Right lung (tissue), 10 donors: ENCODE data around the gene LAMP5. TPM values are rescaled to one million over a fixed set of nuclear protein-coding genes. Genes with fewer than 3 reads are reported as not detected.

Experiments
- DNase-seq, 2 donors: peaks; one replicate each; pipeline ENCODE4 v3.0.0-alpha.2; 2013
- long read RNA-seq, 8 donors: transcript quantifications; one replicate each; lab custom pipeline, GENCODE V29; 2026
- polyA plus RNA-seq, 5 donors: library from polyadenylated mRNA; unstranded; fragments of 120-200 nt; gene quantifications; one replicate each; pipeline versions ENCODE4 v1.2.1 to v1.2.3, GENCODE V29; 2013; ENCODE audit warnings: inconsistent platforms in 1 of 5, low replicate concordance in 1 of 5; ENCODE audit not compliant: insufficient read length in 5 of 5, insufficient read depth in 1 of 5

Gene LAMP5
- 1 to 10 TPM; 1.0 to 2.8 (median 1.7) TPM for polyA plus RNA-seq
- long read RNA-seq, donor 1 = 0 reads
- long read RNA-seq, donor 2 = 0 reads
- long read RNA-seq, donor 3 = 0 reads
- long read RNA-seq, donor 4 = 0 reads
- long read RNA-seq, donor 5, partial matches to known transcripts = 0 of 1 reads
- long read RNA-seq, donor 5, other reads (novel, unspliced or antisense) = 0 of 1 reads
- long read RNA-seq, donor 6 = 0 reads
- long read RNA-seq, donor 7, partial matches to known transcripts = 0 of 3 reads
- long read RNA-seq, donor 7, other reads (novel, unspliced or antisense) = 0 of 3 reads
- long read RNA-seq, donor 8 = 0 reads

GRCh38 chr20:9514461-9515213 lies at the start of gene LAMP5:
TSS of gene LAMP5 (plus strand) at chr20:9514590. CDS start at chr20:9514853, 263 bp downstream.
- DNase-seq = no peak

GRCh38 chr20:9467995-9468394 lies 46.4 kb upstream of the LAMP5 start:
- DNase-seq = no peak

GRCh38 chr20:9474835-9475415 lies 39.5 kb upstream of the LAMP5 start:
- no peak for DNase-seq

GRCh38 chr20:9475456-9475855 lies 38.9 kb upstream of the LAMP5 start:
- DNase-seq = no peak

- DNase-seq = no peak
These were observed 38.2 kb upstream of the LAMP5 start for GRCh38 chr20:9476174-9476573.

- no peak for DNase-seq
These were observed 37.8 kb upstream of the LAMP5 start for GRCh38 chr20:9476637-9477036.

GRCh38 chr20:9478771-9479170 lies 35.6 kb upstream of the LAMP5 start:
- no peak for DNase-seq

GRCh38 chr20:9480066-9480465 lies 34.3 kb upstream of the LAMP5 start:
- DNase-seq = no peak

GRCh38 chr20:9482180-9482579 lies 32.2 kb upstream of the LAMP5 start:
- DNase-seq = no peak

GRCh38 chr20:9483131-9483530 lies 31.3 kb upstream of the LAMP5 start:
- no peak for DNase-seq

GRCh38 chr20:9485614-9486340 lies 28.6 kb upstream of the LAMP5 start:
- no peak for DNase-seq

GRCh38 chr20:9487231-9487630 lies 27.2 kb upstream of the LAMP5 start:
- DNase-seq = no peak

GRCh38 chr20:9488063-9488462 lies 26.3 kb upstream of the LAMP5 start:
- no peak for DNase-seq

- no peak for DNase-seq
These were observed 24.2 kb upstream of the LAMP5 start for GRCh38 chr20:9490161-9490560.

GRCh38 chr20:9490631-9491030 lies 23.8 kb upstream of the LAMP5 start:
- DNase-seq = no peak

GRCh38 chr20:9491324-9491723 lies 23.1 kb upstream of the LAMP5 start:
- DNase-seq = no peak

- no peak for DNase-seq
These were observed 22.3 kb upstream of the LAMP5 start for GRCh38 chr20:9492067-9492466.

- no peak for DNase-seq
These were observed 20.6 kb upstream of the LAMP5 start for GRCh38 chr20:9493803-9494202.

- no peak for DNase-seq
These were observed 18.7 kb upstream of the LAMP5 start for GRCh38 chr20:9495701-9496100.

- DNase-seq = no peak
These were observed 18.2 kb upstream of the LAMP5 start for GRCh38 chr20:9496155-9496554.

GRCh38 chr20:9498322-9498721 lies 16.1 kb upstream of the LAMP5 start:
- no peak for DNase-seq
